ENCODE data around the gene ERP29. TPM values are rescaled to one million over a fixed set of nuclear protein-coding genes. Genes with fewer than 3 reads are reported as not detected.
"Not testable (repeated sequence)": the region's sequence is repeated elsewhere in the genome, so short reads cannot be mapped to it uniquely, and the experiment has no call there.

ERP29 gene
- total and polyA plus RNA-seq, 4 donors, result 60.9 to 150 (median 115) TPM

GRCh38 chr12:111993292-111994150, 19.7 kb upstream of the ERP29 start:
- no peak overlapping the region for H3K27ac ChIP-seq (ENCODE audit: low read depth in 1 of 2, low read length in 1 of 2)
- peaks cover 0 to 2% (median 0%) of the 10 kb centered on the region in 4 donors for H3K36me3 ChIP-seq (ENCODE audit: control insufficient read depth in 4 of 4, insufficient read depth in 4 of 4, low read length in 4 of 4)
- 65 to 73% methylated on average over 2 of the region's 2 CpGs for WGBS, 2 donors
- H3K9ac ChIP-seq (ENCODE audit: insufficient read depth in 1 of 2, low read length in 2 of 2), result no peak overlapping the region
- H3K27me3 ChIP-seq (ENCODE audit: control insufficient read depth in 3 of 3, insufficient read depth in 3 of 3, low read length in 2 of 3), result no peaks in the 10 kb centered on the region
- no peak overlapping the region for H3K4me3 ChIP-seq
- H3K9me3 ChIP-seq (ENCODE audit: control insufficient read depth in 4 of 4, insufficient read depth in 3 of 4, low read length in 3 of 4), result no peaks in the 10 kb centered on the region
- no peak for ATAC-seq (ENCODE audit: insufficient read depth, low FRiP score)
- H3K4me1 ChIP-seq (ENCODE audit: control insufficient read depth in 5 of 5, insufficient read depth in 5 of 5, low read length in 5 of 5), result peaks cover 0 to 5% (median 0%) of the 10 kb centered on the region in 5 donors
- TF ChIP-seq CTCF (IDR thresholded peaks at IDR 0.05; ENCODE audit: control extremely low read depth, extremely low read depth), result no peak
- no peak for DNase-seq

GRCh38 chr12:111994211-111995111, 18.8 kb upstream of the ERP29 start:
- WGBS, 2 donors, result 50 to 56% methylated on average over 17 of the region's 17 CpGs

GRCh38 chr12:111995782-111996480, 17.3 kb upstream of the ERP29 start:
- TF ChIP-seq CTCF (IDR thresholded peaks at IDR 0.05; ENCODE audit: control extremely low read depth, extremely low read depth), result no peak
- no peak overlapping the region for H3K27ac ChIP-seq (ENCODE audit: low read depth in 1 of 2, low read length in 1 of 2)
- no peak for DNase-seq
- peaks cover 0 to 2% (median under 1%) of the 10 kb centered on the region in 4 donors for H3K36me3 ChIP-seq (ENCODE audit: control insufficient read depth in 4 of 4, insufficient read depth in 4 of 4, low read length in 4 of 4)
- H3K4me1 ChIP-seq (ENCODE audit: control insufficient read depth in 5 of 5, insufficient read depth in 5 of 5, low read length in 5 of 5), result peaks cover 0 to 5% (median 0%) of the 10 kb centered on the region in 5 donors
- 97% methylated on average over 1 of the region's 1 CpG for WGBS, 2 donors
- no peak for ATAC-seq (ENCODE audit: insufficient read depth, low FRiP score)
- H3K9me3 ChIP-seq (ENCODE audit: control insufficient read depth in 4 of 4, insufficient read depth in 3 of 4, low read length in 3 of 4), result no peaks in the 10 kb centered on the region
- no peaks in the 10 kb centered on the region for H3K27me3 ChIP-seq (ENCODE audit: control insufficient read depth in 3 of 3, insufficient read depth in 3 of 3, low read length in 2 of 3)
- H3K4me3 ChIP-seq, result no peak overlapping the region
- no peak overlapping the region for H3K9ac ChIP-seq (ENCODE audit: insufficient read depth in 1 of 2, low read length in 2 of 2)

More at GRCh38 chr12:111994211-111995111, 18.8 kb upstream of the ERP29 start:
- peak overlapping the region in 1 of 2 donors; percentile 11 for H3K27ac ChIP-seq (ENCODE audit: low read depth in 1 of 2, low read length in 1 of 2)
- not testable (repeated sequence) for H3K4me3 ChIP-seq; H3K36me3 ChIP-seq (ENCODE audit: control insufficient read depth in 4 of 4, insufficient read depth in 4 of 4, low read length in 4 of 4); H3K9me3 ChIP-seq (ENCODE audit: control insufficient read depth in 4 of 4, insufficient read depth in 3 of 4, low read length in 3 of 4); ATAC-seq (ENCODE audit: insufficient read depth, low FRiP score); H3K4me1 ChIP-seq (ENCODE audit: control insufficient read depth in 5 of 5, insufficient read depth in 5 of 5, low read length in 5 of 5); H3K27me3 ChIP-seq (ENCODE audit: control insufficient read depth in 3 of 3, insufficient read depth in 3 of 3, low read length in 2 of 3); H3K9ac ChIP-seq (ENCODE audit: insufficient read depth in 1 of 2, low read length in 2 of 2)
- peak in 2 of 3 donors; percentile 31 to 35 for DNase-seq

Measured in lung (tissue), 12 donors.